Embryonic facial prominence (tissue), 1 donor: ENCODE results near the gene RAB36.

ENCODE experiments used
- DNase-seq: peaks from one replicate; pipeline ENCODE4 v3.0.0-alpha.2; 2016; ENCODE audit errors: extremely low spot score

The RAB36 gene

DNA sequence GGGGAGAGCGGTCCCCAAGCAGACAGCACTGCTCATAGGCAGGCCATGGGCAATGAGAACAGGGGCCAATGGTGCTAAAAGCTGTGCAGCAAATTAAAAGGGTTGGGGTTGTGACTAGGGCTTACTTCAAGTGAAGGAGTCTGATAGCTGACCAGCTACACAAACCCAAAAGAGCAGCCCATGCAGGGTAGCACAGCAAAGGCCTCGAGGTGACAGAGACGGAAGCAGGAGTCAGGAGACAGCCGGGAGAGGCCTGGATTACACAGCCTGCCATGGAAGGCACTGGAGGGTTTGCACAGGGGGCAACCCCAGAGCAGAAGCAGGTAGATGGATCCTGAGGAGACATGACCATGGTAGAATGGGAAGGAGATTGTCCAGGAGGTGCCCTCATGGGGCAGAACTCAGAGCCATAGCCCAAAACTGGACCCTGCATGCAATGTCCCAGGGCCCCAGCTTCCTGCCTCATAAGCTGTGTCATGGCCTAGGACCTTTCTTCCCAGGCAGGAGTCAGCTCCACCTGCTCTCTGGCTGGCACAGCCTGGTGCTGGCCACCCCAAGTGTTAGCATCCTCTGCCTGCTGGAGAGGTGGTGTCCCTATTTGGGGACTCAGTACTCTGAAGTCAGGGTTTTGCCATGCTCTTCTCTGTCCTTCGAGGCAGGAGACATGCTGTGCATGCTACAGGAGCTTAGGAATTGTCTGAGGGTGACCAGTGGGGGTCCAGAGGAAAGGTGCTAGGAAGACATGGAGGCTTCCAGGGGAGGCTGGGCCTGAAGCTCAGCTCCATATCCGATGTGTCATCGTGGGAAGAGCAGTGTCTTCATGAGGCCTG is 36.8 kb upstream of the RAB36 start:
- no peak for DNase-seq

DNA sequence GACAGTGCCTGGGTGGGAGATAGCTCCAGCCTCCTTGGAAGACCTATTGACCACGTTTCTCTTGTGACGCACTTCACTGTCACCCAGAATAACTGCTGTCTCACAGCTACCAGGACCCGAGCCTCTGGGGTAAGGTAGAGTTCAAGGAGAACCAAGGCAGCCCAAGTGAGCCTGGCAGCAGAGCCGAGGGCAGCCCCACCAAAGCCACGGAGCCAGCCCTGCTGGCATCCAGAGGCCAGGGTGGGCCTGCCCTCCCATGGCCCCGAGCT is 36.3 kb upstream of the RAB36 start:
- no peak for DNase-seq

DNA sequence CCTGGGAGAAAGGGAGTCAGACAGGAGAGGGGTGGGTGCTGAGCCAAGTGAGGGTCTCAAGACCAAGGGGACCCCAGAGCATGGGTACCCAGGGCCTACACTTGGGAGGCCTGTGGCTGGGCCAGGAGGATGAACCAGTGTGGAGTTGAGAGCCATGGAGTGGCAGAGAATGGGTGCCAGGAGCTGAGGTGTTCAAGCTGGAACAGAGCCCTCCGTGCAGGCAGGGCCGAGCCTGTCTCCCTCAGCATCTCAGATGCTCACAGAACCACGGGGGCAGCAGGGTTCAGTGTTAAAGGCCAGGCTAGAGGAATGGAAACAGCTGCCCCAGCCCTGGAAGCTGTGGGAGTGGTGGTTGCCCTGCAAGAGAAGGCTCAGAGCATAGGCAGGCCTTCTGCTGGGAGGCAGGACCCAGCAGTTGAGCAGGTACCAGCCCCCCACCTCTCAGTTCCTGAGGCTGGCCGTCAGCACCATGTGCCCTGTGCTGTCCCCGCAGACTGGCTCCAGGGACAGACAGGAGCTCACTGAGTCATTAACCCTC is 35.8 kb upstream of the RAB36 start:
- no peak for DNase-seq

DNA sequence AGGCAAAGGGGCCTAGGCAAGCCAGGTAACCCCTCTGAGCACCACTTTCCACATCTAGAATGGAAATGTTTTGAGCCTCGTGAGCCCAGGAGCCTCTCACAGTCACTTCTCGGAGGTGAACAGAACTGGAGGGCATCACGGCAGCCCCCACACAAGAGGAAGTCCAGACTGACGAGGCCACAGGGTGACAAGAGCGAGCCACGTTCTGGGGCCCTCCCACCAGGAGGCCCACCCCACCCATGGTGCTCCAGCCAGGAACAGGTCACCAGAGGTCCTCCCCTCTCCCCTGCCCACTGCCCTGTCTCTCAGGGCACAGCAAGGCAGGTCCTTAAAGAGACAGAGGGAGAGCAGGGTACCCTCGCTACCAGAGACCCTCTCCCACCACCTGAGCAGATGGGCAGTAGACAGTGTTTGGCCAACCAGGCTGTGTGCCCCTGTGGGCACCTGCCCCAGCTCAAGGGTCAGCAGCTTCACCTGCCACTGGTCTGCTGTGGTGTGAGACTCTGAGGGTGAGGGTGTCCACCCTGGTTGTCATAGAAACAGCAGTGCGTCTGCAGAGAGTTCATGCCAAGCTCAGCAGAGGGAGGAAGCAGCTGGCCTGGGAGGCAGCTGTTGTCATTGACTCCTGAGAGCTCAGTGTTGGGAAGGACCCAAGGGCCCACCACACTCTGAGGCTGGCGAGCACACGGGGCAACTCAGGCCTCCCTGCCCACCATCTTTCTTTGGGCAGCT is 34.9 kb upstream of the RAB36 start:
- DNase-seq: no peak

DNA sequence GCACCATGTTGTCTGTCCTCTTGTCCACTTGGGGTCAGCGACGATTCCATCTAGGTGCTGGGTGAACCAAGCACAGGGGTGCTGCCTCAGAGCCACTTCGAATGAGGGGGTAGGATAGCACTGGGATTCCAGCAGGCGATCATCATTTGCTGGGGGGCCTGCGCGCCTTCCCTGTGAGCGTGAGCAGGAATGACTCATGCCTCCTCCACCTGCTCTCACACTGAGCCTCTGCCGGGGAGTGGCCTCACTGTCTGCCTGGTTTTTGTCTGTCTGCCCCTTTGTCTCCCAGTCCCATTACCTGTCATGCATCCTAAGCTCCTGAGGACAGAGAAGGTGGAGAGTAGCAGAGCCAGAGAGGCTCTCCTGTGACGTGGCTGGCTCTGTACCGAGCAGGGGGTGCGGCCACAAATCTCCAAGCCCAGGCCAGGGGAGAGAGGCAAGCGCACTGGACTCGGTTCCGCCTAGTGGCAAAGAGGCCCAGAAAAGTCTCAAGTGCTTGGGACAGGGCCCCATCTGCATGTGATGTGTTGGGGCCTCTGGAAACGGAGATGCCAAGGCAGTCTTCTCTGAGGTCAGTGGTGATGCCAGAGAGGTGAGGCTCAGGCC is 34.3 kb upstream of the RAB36 start:
- no peak for DNase-seq

DNA sequence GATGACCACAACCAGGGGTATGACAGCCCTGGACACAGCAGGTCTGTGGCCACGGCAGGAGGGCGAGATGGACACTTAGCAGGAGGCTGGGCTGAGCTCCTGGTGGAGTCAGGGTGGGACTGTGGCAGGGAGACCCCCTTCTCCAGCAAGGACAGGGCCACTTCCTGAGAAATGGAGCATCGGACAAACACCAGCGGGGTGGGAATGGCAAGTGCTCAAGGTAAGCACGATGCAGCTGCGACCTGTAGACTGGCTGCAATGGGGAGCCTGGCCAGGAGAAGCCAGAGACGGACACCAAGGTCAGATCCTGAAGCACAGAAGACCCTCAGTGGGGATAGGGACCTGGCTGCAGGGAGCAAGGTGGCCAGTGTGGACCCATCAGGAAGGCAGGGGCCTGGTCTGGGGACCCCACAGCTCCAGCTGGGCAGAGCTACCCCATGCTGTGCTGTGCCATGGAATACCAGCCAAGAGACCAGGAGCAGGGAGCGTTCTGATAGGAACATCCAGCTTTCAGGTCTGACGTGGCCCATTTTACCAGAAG is 32.7 kb upstream of the RAB36 start:
- DNase-seq: no peak

DNA sequence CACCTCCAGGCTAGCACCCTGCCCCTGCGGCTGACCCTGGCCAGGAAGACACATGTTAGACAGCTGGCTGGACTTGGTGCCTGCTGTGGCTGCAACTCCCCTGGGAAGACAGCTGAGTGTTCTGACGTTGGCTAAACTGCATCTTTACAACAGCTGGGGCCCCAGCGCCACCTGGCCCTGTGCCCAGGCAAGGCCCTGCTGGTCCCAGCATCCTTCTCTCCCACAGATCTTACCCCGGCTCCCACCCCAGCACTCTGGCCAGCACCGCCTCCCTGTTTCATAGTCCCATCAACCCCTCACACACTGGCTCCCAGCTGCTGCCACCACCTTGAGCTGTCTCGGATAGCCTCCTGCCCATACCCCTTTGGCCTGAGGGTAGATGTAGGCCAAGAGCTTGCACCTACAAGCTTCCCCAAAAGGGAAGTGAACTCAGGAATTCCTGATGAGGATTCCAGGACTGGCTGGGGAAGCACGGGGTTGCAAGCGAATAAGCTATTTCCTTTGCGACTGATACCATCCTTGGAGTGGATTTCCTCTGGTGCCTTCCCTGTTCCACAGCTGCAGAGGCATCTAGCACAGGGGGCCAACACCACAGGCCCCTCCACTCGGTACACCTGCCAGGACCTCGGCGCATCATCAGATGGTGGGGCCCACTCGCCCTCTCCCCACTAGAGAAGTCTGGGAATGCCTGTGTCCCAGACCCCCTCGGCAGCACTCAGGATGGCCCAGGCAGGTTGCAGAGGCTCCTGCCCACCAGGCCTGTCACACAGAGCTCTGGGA is 32.0 kb upstream of the RAB36 start:
- DNase-seq: no peak

DNA sequence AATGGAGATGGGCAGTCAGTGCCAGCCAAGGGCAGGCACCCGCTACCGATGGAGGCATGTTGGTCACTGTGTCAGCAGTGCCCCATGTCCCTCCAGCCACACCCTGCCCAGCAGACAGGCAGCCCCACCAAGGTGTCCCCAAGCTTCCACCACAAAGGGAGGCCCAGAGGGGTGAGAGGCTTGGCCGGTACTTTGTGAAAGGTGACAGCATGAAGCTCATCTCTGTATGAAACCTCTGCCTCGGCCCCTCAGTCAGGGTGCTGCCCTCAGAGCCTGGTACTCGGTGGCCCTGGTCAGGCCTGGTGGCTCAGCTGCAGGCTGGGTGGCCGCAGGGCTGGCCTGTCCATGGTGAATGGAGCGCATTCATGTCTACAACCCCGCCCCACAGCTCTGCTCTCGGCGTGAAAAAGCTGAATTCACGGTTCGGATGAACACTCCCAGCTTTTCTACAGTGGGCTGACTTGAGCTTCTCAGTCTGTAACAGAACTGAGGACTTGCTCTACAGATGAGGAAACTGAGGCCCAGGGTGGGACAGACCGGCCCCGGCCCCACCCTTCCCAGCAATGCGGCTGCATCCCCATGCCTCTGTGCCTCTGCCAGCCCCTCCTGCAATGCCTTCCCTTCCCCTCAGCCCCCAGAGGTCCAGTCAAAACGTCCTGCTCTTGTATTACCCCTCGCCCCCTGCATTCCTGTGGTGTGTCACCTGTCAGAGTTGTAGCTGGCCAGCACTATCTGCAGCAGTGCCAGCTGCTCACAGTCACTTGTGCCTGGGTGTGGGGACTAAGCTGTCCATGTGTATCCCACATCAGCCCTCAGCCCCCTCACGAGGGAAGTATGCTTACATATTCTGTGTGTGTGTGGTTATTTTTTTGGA is 31.2 kb upstream of the RAB36 start:
- no peak for DNase-seq

DNA sequence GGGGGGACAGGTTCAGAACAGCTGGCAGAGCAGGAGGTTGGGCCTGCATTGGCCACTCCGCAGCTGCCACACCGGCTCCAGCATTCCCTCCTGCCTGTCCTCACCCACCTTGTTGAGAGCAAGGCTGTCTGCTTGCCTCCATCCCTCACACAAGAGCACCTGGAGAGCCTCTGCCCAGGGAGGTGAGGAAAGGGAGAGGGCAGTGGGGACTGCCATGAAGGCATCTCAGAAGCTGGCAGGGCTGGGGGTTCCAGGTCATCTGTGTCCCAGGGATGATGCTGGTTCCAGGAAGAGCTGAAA is 30.6 kb upstream of the RAB36 start:
- no peak for DNase-seq

DNA sequence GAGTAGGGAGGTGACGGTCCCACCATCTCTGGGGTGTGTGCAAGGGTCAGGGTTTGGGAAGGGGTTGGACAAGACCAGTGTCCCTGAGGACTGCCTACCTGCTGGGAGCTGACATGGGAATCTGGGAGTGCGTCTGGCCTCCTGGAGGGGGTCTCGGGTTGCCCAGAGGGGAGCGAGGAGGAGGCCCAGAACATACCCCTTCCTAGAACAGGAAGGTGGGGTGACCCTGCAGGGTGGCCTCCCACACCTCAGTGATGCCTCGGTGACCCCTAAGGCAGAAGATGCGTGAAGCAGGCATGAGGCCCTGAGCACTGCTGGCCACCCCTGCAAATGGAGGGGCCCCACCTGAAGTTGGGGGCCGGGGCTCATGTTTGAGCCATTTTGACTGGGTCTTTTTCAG is 29.9 kb upstream of the RAB36 start:
- no peak for DNase-seq

DNA sequence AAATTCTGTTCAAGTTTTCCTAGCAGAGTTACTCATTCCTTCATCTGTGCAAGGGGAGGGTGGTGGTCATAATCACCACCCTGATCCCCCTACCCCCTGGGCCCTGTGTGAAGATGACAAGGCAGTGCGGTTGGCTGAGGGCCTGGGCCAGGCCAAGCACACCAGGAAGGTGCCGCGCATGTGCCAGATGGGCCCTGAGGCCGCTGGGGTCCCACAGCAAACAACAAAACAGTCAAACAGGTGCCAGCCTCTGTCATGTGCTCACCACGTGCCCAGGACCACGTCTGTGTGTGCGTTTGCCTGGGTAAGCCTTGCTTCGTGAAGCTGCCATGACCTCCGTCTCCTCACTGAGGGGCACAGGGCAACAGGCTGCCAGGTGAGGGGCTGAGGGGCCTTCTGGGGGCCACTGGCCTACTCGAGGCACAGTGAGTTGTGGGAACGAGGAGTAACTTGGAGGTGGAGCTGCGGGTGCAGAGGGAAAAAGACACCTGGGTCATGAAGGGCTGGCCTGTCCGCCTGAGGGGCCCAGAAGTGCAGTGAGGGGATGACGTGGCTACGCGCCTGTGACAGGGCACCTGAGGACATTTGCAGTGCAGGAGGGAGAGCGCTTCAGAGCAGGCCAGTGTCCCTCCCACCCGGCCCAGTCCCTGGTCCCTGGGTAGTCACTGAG is 29.3 kb upstream of the RAB36 start:
- DNase-seq: no peak

DNA sequence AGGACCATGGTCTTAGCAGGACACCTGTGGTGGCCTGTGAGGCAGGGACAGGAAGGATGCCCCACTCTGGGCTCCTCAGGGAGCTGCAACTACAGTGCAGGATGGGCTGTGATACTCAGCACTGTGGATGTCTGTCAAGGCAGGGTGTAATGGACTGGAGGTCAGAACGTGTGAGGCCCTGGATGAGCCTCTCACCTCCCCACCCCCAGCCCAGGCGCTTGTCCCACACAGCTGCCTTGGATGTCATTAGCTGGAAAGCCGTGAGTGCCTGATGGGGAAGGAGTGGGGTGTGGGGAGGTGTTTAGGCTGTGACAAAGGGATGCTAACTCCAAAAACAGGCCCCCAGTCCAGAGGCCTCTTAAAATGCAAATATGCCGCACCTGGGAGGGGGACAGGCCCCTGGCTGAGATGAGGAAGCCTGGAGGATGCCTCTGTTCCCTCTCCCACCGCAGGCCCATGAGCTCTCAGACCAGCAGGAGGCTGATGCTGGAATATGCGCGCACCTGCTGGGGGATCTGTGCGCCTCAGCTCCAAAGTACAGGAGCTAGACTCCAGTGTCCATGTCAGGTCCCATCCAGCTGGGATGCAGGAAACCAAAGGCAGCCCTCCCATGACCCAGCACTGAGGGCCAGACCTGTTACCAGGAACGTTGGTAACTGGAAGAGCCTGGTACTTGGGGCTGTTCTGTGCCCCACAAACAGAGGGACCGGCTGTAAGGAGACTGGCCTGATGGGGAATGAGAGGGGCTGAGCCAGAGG is 28.6 kb upstream of the RAB36 start:
- DNase-seq: no peak

DNA sequence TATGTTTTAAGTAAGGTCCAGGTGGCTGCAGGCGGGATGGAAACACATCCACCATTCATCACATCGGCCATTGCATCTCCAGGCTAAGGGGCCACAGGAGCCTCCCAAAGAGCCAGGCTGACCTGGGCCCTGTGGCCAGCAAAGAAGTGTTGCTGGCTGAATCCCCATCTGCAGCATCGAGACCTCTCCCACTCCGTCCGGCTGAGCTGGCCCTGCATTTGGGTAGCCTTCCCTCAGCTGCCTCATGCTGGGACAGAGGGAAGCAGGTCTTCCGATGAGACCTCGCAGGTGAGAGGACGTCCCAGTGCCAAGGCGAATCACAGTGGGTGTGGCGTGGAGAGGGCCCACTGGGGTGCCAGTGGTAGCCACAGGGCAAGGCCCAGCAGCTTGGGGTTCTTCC is 28.0 kb upstream of the RAB36 start:
- no peak for DNase-seq

DNA sequence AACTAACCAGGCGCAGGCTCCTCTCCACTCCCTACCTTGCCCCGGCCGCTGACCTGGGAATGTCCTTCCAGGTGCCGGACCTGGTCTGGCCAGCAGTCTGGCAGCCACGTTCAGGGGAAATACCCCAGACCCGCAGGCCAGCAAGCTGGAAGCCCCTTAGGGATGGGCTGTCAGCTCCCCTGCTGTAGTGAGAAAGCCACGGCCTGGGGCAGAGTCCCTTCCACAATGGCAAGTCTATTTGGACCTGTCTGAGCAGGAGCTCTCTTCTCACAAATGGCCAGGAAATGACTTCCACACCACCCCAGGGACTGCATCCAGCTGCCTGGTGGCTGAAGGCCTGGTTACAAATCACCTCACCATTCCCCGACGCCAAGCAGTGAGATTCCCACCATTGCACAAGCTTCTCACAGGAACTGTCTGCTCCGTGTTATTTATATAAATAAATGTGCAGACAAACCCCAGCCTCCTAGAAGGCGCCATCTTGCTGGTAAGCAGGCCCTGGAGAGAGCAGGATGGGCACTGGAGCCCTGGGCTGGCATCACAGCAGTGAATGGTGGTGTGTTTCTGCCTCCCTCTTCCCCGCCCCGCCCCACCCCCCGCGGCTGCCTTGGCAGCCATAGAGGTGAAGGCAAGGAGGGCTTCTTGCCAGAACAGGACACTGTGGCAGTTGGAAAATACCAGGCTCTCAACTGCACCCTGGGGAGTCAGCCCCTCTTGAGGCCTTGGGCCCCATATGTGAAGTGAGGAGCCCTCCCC is 27.2 kb upstream of the RAB36 start:
- no peak for DNase-seq

DNA sequence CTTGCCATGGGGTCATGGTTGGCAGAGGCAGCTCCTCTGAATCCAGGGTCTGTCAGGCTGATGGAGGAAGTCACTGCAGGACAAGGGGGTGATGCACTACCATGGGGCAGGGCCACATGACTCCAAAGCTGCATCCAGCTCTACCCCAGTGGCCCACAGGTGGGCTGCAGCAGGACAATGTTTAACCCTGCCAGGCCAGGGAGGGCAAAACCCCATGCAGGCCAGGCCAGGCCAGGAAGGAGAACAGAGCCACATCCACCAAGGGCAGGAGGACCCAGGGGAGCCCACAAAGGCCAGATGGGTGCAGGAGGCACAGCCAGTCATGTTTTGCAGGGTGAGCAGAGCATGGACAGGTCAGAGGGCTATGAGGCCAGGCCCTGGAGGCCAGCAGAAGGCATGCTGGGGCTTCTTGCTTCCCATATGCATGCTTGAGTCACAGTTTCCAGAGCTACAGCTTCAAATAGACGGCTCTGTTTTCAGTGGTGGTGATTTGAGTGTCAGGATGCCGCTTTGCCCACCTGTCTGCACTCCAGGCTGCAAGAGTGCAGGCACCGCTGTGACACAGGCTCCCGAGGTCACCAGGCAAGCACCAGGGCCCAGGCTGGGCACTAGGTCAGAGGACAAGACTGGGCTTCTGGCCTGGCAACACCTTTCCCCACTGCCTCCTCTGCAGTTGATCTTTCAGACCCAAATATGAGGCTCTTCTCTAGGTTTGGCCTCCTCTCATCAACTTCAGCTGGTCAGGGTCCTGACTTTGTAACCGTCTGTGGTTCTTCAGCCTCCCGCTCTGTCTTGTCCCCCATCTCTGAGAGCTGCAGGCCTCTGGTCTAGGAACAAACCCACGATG is 26.4 kb upstream of the RAB36 start:
- DNase-seq: no peak

DNA sequence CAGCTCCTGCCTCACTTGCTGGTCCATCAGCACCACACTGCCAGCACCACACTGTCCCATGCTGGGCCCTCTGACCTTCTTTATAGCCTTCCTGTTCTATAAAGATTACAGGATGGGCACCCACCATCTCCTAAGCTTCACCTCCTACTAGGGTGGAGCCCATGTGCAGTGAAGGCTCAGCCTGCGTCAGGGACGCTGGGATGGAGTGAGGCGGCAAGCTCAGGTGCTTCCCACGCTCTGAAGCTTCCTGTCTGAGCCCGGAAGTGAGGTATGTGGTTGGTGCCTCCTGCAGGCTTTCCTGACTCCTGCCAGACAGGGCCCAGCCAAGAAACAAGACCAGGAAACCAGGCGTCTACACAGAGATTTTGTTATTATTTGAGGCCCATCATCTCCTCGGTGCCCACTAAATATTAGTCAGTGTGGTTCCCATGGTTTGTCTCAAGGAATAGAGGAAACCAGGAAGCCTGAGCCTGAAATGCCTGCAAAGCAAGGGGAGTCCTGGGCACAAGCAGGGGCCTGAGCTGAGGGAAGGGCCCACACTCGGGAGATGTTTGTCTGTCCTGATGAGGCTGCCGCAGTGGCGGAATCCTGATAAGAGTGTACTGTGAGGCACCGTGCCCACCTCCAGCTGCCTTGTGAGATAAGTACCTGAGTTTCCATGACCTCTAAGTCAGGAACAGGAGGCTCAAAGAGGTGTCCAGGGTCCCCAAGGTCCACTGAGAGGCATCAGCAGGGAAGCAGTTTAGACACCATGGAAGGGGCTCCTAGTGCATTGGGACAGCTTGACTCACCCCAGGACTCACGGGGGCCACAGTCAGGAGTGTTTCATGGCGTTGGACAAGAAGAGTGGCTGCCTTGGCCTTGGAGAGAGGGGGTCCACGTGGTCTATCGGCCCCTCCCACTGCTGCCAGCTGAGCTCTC is 25.5 kb upstream of the RAB36 start:
- no peak for DNase-seq

DNA sequence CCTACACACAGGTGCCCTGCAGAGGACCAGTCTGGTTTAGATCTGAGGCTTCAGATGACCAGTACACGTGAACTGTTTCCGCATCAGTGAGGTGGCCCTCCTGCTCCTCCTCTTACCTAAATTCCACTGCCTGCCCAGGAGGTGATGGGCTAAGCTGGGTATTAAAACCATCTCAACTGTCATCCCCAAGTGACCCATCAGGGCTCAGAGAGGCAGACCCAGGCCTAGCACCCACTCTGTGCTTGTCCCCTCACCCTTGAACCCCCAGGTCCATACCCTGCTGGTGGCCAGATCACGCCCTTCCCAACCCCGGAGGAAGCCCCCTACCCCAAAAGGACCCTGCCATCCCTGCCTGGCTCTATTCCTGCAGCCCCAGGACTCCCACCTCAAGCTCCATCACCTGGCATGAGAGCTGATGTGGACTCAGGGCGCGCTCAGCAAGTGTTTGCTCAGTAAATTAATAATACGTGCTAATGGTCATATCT is 24.8 kb upstream of the RAB36 start:
- no peak for DNase-seq
